Activated CD4-positive, alpha-beta T cell treated with anti-CD3 and anti-CD28 coated beads for 4 hours (primary cell): ENCODE results near the gene CORT.
"Not testable (repeated sequence)": the region's sequence is repeated elsewhere in the genome, so short reads cannot be mapped to it uniquely, and the experiment has no call there.

Experiments
- DNase-seq, 2 donors: peaks; one replicate each; pipeline ENCODE4 v3.0.0-alpha.2; 2020

CORT gene

GRCh38 chr1:10449751-10450150 lies at the start of gene CORT:
Gene CORT, plus strand, starts transcription at chr1:10450031. Its CDS starts 193 bp downstream, at chr1:10450224.
- no peak for DNase-seq

DNA sequence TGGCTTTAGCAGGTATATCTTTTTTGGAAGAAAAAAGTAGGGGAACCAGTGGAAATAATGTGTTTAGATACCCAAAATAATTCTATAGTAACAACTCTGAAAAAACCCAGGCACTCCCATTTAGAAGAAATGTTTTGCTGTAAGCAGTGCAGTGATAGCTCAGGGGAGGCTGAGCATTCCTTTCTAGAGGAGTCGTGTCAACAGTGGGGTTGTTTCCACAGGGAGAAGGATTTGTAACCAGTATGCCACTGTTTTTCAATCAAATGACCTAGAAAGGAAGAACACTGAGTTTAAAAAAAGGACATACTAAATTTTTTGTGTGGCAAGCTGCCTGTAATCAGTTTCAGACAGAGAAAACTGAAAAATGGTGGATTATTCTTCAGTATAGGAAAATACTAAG lies 48.5 kb upstream of the CORT start:
- DNase-seq: no peak

DNA sequence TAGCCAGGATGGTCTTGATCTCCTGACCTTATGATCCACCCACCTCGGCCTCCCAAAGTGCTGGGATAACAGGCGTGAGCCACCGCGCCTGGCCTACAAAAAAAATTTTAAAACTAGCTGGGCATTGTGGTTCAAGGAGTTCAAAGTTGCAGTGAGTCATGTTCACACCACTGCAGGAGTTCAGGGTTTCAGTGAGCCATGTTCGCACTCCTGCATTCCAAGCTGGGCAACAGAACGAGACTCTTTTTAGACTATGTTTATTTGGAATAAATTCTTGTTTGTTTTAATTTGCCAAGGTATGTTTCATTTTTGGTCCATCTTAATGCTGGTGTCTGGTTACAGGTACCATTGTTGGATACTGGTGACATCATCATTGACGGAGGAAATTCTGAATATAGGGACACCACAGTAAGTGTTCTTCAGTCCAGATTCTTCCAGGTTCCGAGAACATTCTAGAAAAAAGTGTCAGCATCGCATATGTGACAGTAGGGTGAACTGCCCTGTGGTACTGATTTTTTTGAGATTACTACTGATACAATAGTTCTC lies 47.0 kb upstream of the CORT start:
- no peak for DNase-seq

DNA sequence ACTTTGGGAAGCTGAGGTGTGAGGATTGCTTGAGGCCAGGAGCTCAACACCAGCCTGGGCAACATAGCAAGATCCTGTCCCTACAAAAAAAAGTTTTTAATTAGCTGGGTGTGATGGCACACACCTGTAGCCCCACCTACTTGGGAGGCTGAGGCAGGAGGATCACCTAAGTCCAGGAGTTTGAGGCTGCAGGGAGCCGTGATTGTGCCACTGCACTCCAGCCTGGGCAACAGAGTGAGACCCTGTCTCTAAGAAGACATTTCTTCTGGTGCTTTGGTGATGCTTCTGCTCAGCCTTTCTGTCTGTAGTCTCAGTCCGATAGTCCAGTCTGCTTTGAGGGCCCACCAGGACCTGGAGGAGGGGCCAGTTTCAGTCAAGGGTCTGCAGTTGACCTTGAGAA lies 42.6 kb upstream of the CORT start:
- no peak for DNase-seq

DNA sequence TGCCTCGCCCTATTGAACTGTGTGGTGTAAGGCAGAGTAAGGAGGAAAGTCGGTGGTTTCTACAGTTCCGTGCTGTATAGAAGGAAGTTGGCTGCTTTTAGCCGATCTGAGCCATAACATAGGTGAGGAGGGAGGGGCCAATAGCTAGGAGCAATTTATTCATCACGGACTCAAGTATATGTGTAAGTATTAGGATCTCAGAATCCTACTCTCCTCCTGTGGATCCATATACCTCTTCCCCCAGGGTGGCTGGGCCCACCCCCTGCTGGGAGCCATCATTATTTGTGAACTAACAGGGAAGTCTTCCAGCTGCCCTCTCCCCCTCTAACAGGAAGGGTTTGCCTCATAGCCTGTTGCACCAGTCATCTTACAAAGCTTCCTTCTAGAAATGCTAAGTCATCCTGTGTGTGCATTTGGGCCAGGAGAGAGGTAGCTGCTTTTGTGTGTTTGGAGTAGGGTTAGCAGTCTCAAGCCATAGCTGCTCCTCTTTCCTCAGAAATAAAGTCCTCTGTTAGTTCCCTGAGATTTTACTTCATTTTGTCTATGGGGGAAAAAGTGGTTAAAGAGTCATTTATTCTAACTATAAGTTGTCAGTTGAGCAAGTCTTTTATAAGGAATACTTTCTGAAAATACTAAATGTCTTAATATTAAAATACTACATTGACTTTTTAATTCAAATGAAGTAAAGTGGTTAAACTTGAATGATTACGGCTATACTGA lies 34.5 kb upstream of the CORT start:
- no peak for DNase-seq

GRCh38 chr1:10415967-10416366 lies 33.9 kb upstream of the CORT start:
- not testable (repeated sequence) for DNase-seq

- not testable (repeated sequence) for DNase-seq
These were observed 31.1 kb upstream of the CORT start for GRCh38 chr1:10418741-10419140.

DNA sequence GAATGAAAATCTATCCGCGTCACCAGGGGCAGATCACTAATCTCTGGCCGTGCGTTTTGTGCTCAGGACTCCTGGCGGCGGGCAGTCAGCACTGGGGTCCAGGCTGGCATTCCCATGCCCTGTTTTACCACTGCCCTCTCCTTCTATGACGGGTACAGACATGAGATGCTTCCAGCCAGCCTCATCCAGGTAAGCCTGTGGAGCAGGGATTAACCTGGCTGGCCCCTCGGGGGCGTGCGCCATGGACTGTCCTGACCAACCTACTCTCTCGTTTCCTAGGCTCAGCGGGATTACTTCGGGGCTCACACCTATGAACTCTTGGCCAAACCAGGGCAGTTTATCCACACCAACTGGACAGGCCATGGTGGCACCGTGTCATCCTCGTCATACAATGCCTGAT lies 30.5 kb upstream of the CORT start:
- DNase-seq: no peak

DNA sequence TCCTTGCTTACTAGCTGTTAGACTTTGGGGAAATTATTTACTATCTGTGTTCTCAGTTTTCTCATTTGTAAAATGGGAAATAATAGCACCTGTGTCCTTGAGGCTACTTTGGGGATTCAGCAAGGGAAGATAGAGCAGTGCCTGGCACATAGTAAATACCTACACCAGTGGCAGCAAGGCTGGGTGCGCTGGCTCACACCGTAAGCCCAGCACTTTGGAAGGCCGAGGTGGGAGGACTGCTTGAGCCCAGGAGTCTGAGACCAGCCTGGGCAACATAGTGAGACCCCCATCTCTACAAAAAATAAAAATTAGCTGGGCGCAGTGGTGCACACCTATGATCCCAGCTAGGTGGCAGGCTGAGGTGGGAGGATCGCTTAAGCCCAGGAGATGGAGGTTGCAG lies 28.2 kb upstream of the CORT start:
- no peak for DNase-seq

DNA sequence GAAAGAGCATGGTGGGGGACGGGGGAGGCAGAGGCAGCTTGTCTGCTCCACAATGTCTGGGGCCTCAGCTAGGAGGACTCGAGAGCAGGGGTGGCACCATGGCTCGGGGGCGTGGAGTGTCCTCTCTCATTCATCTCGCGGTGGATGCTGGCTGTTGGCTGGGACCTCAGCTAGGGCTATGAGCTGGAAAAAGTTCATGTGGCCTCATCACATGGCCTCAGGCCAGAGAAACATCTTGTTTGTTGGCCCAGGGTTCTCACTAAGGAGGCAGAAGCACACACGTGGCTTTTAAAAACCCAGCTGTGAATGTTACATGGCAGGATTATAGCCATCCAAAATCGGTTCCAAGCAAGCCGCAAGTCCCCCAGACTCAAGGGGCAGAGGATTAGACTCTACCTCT lies 25.8 kb upstream of the CORT start:
- no peak for DNase-seq

DNA sequence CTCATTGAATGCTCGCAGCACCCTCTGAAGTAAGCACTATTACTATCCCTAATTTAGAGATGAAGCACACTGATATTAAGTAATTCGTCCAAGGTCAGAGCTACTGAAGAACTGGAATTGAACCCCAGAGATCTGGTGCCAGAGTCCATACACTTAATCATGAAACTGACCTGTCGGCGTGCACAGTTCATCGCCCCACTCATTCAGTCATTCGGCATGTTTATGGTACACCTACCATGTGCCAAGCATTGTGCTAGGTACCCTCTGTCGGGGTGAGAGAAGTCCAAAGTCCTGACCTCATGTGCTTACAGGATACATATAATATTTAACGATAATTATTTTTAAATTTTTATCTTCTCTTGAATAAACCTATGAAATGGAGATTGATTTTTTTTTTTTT lies 25.2 kb upstream of the CORT start:
- DNase-seq: no peak

GRCh38 chr1:10425826-10426534 lies 23.9 kb upstream of the CORT start:
- DNase-seq: not testable (repeated sequence)

DNA sequence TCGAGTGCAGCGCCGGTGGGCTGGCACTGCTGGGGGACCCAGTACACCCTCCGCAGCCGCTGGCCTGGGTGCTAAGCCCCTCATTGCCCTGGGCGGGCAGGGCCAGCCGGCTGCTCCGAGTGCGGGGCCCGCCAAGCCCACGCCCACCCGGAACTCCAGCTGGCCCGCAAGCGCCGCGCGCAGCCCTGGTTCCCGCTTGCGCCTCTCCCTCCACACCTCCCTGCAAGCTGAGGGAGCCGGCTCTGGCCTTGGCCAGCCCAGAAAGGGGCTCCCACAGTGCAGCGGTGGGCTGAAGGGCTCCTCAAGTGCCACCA lies 23.3 kb upstream of the CORT start:
- not testable (repeated sequence) for DNase-seq

- DNase-seq: no peak
These were observed 20.8 kb upstream of the CORT start for GRCh38 chr1:10428984-10429383.

- no peak for DNase-seq
These were observed 20.0 kb upstream of the CORT start for GRCh38 chr1:10429868-10430215.

DNA sequence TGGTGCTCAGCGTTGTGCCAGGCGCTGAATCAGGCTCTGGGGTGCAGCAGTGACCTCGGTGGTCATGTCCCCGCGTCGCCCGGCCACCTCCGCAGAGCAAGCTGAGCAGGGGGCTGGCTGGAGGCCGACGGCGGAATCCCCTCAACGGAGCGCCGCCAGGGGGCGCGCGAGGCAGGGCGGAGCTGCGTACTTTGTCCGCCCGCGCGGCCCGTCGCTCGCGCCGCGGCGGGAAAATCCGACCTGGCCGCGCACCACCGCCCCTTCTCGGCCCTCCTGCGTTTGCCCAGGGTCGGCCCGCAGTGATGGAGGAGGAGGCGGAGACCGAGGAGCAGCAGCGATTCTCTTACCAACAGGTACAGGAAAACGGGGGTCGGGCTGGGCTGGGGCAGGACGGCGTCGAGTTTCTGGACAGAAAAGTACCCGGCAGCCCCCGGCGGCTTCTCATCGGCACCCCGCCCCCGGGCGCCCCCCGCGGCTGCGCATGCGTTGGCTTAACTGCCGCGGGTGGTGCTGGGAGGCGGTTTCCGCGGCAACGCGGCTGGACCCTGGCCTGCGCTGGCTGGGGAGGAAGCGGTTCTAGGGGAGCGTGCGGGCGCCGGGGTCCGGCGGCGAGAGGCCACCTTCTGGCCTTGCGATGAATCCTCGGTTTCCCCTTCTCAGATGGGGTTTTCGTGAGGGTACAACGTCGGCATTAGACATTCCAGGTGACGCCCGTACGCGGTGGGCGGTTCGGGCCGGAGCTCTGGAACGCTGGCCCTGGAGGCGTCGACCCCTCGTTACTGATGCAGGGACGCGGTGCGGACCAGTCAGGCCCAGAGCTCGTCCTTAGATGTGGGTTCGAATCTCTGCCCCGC lies 19.4 kb upstream of the CORT start, which contains the start of gene CENPS:
Gene CENPS, plus strand, starts transcription at position 218 of the 854 bp plus-strand sequence. Its CDS starts 85 bp downstream, at position 303.
- peak; percentile 87 to 91 for DNase-seq

GRCh38 chr1:10431070-10431730 lies 18.6 kb upstream of the CORT start:
- DNase-seq: peak in 1 of 2 donors; percentile 5

DNA sequence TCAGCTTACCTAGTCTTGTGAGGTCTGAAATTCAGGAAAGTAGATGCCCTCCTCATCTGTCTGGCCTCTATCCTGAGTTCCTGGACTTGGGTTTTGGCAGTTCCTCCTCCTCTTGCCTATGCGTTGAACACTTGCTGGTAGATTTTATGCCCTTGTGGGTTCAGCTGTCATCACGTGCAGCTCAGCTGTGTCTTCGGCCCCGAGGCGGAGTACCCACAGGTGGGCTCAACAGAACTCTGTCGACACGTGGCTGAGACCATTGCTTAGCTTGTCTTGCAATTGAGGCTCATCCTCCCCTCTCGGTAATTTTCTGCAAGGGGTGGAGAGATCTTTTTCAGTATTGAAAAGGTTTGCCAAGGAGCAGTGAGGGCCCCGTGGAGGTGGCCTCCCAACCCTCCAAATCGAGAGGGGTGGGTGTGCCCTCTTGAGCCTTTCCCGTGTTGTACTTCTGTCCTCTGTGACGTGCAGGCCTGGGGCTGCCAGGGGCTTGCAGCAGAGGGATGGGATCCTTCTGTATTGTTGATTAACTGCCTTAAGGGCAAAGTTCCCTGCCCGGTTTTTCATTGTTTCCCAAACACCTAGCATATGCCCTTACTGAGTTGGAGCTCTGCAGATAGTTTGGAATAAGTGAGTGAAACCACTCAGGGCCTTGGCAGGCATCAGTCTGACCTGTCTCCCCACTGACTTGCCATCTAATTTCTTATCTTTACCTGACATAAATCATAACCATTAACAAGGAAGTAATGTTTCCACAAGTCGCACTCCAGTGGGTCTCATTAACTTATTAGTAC lies 16.7 kb upstream of the CORT start:
- no peak for DNase-seq

- no peak for DNase-seq
These were observed 16.0 kb upstream of the CORT start for GRCh38 chr1:10433790-10434189.

DNA sequence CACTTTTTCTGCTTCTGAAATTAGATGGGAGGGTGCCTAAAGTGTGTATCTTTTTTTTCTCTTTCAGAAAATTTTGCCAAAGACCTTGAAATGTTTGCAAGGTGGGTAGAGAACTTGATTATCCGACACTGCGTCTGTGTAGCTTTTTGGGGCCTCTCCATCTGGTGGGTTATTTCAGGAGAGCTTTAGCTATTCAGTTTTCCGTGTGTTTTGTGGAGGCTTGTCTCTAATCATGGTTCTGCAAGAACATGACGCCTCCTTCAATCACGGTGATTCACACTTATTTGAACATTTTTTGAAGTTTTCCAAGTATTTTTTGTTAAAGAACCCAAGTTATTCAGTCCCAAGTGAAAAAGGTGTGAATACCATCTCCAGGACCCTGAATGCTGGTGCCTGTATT lies 15.2 kb upstream of the CORT start:
- no peak for DNase-seq

GRCh38 chr1:10437052-10437451 lies 12.8 kb upstream of the CORT start:
- no peak for DNase-seq

DNA sequence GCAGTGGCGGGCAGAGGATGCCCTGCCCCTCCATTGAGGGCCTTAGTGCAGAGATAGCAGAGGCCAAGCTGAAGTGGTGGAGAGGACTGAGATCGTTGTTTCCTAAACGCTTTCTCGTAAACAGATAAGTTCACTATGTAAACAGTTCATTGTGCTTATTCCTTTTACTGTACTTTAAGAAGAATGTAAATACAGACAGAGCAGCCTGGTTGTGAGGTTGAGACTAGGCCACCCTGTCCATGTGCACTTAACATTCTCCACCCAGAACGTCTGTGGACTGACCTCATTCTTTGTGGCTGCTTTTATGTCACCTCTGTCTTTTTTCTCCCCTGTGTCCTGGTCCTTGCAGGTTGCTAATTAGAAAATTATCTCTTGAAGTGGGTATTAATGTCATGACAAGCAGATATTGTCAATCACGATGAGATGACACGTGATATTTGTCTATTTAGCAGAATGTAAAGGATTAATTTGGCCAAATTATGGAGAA lies 11.1 kb upstream of the CORT start:
- no peak for DNase-seq
